Right ventricle myocardium inferior (tissue), 1 donor: ENCODE measurements around the gene ALG1L2. TPM values are rescaled to one million over a fixed set of nuclear protein-coding genes. Genes with fewer than 3 reads are reported as not detected.
"Not testable (repeated sequence)": the region's sequence is repeated elsewhere in the genome, so short reads cannot be mapped to it uniquely, and the experiment has no call there.

Experiments
- ATAC-seq: fragments of 200-7000 bp; cut with Tn5 transposase; one replicate; pipeline ENCODE4 v1.9.1; 2020; ENCODE audit warnings: mild to moderate bottlenecking, moderate library complexity
- DNase-seq: peaks from one replicate; pipeline ENCODE4 v3.0.0; 2021; ENCODE audit errors: missing footprints
- intact Hi-C: fragments of 100-400 bp; cut with DNase I; formaldehyde crosslinking; loops from one replicate; pipeline ENCODE4 v1.11.0; 2022
- total RNA-seq: library from RNA; stranded (reverse); fragmentation: NEBNext Ultra II Directional; extraction: Animal tissue kit (Norgen Biotek cat#: 25700); gene quantifications from one replicate; pipeline ENCODE4 v1.2.1, GENCODE V29; 2021
- donor health status: DM: no; HTN: yes; CAD: no; lungs with severe emphysema.

The ALG1L2 gene
- total RNA-seq, 1 donor from 2014 or later = not detected

DNA sequence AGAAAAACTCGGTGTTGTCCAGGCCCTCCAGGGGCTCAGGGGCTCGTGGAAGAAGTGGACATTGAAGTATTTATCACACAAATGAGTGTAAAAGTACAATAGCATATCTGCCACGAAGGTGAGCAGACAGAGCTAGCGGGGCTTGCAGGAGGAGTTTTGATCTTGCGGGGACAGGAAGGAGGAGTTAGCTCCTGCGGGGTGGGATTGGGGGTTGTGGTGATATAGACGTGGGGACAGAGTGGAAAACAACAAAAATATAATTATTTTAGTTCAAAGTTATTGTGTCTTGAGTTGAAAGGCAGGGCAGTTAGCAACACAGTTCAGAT, 31.1 kb downstream of the ALG1L2 start:
- DNase-seq, ATAC-seq, intact Hi-C loops: not testable (repeated sequence)

- DNase-seq, intact Hi-C loops, ATAC-seq: not testable (repeated sequence)
These were observed 33.8 kb downstream of the ALG1L2 start for GRCh38 chr3:130115400-130115799.

- no peak for ATAC-seq
- intact Hi-C loops = no loop called here
- no peak for DNase-seq
These were observed 36.3 kb downstream of the ALG1L2 start for GRCh38 chr3:130117933-130118332.

DNA sequence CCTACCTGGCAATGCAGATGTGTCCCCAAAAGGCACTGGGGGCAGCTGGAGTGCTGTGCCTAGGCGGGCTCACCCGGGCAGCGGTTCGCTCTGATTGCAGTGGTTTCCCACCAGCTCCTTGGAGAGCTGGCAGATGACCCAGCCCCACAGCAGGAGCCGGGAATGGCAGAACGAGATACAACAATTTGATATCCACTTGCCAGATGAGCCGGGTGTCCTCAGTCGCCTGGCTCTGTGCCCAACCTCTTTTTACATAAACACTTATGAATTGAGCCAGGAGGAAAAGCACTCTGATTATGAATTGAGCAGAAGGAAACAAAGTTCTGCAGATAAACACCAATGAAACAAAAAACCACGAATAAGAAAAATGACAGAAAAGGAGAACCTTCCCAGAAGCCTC, 38.2 kb downstream of the ALG1L2 start:
- intact Hi-C loops, DNase-seq, ATAC-seq: not testable (repeated sequence)

GRCh38 chr3:130120291-130120690, 38.7 kb downstream of the ALG1L2 start:
- intact Hi-C loops, DNase-seq, ATAC-seq: not testable (repeated sequence)

GRCh38 chr3:130122891-130123775, 41.5 kb downstream of the ALG1L2 start:
- intact Hi-C loops, ATAC-seq, DNase-seq: not testable (repeated sequence)

DNA sequence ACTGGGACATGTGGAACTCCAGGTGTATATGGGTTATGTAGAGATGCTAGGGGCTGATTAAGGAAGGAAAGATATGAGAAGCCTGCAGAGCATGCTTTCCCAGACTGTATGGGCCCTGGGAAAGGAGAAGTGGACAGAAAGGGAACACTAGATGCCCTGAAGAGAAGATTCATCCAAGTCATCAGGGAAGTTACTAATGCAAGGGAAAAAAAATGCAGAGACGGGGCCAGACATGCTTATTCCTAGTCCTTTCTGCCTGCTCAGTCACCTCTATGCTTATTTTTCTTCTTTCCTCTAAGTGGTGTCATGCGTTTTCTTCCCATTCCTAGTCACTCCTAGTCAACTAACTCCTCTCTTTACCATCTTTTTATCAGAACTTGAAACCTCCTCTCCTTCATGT, 43.8 kb downstream of the ALG1L2 start:
- ATAC-seq, DNase-seq, intact Hi-C loops: not testable (repeated sequence)

DNA sequence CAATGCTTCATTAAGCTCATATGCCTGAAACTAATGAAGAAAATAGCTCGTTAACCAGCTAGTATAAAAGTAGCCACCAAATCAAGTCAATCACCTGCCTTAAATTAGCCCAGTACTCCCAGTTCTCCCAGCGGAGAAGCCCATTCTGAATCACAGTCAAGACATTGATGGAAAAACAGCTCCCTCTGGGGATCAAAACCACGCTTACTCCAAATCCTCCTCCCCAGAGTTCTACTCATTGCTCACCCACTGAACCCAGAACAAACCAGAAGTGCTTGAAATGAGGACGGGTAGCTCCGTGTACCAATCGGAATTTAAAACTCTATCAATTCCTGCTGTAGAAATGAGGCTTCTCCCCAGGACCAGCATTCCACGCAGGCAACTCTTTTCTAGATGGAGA, 54.7 kb downstream of the ALG1L2 start:
- intact Hi-C loops, DNase-seq, ATAC-seq: not testable (repeated sequence)

DNA sequence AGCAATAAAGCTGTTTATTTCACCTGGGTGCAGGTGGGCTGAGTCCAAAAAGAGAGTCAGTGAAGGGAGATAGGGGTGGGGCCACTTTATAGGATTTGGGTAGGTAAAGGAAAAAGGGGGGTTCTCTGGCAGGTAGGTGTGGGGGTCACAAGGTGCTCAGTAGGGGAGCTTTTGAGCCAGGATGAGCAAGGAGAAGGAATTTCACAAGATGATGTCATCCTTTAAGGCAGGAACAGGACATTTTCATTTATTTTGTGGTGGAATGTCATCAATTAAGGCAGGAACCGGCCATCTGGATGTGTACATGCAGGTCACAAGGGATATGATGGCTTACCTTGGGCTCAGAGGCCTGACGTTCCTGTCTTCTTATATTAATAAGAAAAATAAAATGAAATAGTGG, 56.1 kb downstream of the ALG1L2 start:
- ATAC-seq, intact Hi-C loops: not testable (repeated sequence)

DNA sequence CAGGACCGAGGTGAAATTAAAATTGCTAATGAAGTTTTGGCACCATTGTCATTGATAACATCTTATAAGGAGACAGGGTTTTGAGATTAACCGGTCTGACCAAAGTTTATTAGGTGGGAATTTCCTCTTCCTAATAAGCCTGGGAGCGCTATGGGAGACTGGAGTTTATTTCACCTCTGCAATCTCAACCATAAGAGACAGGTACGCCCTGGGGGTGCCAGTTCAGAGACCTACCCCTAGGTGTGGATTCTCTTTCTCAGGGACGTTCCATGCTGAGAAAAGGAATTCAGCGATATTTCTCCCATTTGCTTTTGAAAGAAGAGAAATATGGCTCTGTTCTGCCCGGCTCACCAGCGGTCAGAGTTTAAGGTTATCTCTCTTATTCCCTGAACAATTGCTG, 57.4 kb downstream of the ALG1L2 start:
- intact Hi-C loops, ATAC-seq, DNase-seq: not testable (repeated sequence)

More for the DNA sequence above, 56.1 kb downstream of the ALG1L2 start:
- not testable (repeated sequence) for DNase-seq

- intact Hi-C loops, ATAC-seq, DNase-seq: not testable (repeated sequence)
These were observed 59.1 kb downstream of the ALG1L2 start for GRCh38 chr3:130140756-130141155.

DNA sequence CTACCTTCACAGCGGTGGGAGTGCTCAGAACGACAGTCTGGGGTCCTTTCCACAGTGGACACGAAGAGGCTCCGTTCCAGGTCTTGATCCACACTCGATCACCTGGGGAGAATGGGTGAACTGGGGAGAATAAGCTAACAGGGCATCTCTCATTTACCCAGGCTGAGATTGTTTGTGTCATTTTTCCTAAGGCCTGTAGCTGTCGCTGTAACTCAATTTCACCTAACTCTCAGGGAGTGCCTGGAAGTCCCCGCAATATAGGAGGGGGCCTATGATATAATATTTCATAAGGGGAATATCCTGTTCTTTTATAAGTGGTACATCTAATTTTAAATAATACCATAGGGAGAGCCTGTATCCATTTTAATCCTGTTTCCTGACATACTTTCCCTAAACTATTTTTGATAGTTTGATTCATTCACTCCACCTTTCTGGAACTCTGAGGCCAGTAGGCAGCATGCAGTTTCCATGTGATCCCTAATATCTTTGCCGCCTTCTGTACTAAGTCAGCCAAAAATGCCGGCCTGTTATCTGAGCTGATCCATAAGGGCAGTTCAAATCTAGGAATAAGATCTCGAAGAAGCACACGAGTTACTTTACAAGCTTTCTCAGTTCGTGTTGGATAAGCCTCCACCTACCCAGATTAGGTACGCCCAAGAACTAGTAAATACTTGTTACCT, 62.2 kb downstream of the ALG1L2 start:
- intact Hi-C loops, DNase-seq, ATAC-seq: not testable (repeated sequence)

DNA sequence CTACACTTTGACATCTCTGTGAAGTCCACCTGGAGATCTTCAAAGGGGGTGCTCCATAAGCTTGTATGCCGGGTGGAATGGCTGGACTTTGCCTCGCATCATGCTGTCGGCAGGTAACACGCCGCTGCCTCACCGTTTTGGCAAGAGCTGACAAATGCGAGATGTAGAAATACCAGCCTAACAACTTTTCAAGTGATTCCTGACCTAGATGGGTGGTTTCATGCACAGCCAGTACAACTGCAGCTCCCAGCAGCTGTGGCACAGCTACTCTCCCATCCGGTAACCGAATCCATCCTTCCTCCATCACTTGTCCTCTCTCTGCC, 62.7 kb downstream of the ALG1L2 start:
- ATAC-seq, intact Hi-C loops, DNase-seq: not testable (repeated sequence)

DNA sequence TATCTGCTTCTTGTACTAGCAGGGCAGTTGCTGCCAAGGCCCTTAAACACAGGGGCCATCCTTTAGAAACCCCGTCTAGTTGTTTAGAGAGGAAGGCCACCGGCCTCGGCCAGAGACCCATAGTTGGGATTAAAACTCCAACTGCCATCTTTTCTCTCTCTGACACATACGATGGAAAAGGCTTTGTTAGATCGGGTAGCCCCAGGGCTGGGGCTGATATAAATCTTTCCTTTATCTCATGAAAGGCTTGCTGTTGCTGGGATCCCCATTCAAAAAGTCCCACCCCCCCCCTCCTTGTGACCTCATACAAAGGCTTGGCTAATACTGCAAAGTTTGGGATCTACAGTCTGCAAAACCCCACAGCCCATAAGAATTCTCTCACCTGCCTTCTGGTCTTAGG, 63.8 kb downstream of the ALG1L2 start:
- DNase-seq, intact Hi-C loops, ATAC-seq: not testable (repeated sequence)

DNA sequence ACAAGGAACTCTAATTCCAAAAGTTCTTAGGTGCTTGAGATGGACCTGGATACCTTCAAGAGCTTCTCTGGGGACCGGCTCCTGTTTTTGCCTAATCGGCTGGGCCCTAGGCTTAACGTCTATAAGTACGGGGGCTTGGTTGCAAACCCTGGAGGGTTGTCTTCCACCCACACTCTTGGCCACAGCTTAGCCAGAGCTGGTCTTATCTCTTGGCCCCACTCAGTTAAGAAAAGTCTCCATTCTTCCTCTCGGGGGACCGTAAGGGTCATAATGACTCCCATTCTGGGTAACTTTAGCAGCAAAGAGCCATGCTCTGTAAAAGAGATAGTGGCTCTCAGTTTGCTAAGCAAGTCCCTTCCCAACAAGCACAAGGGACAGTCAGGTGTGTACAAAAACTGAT, 64.8 kb downstream of the ALG1L2 start:
- intact Hi-C loops, DNase-seq, ATAC-seq: not testable (repeated sequence)

Other genes starting within 250 kb of the ALG1L2 start
- 29.1 TPM for gene TMCC1, start 188.1 kb upstream of the ALG1L2 start, total RNA-seq
- not detected for gene TRH, start 107.1 kb upstream of the ALG1L2 start, total RNA-seq